Activated naive CD8-positive, alpha-beta T cell treated with anti-CD3 and anti-CD28 coated beads for 36 hours (primary cell): ENCODE data around the gene KCTD7. TPM values are rescaled to one million over a fixed set of nuclear protein-coding genes. Genes with fewer than 3 reads are reported as not detected.
"Not testable (repeated sequence)": the region's sequence is repeated elsewhere in the genome, so short reads cannot be mapped to it uniquely, and the experiment has no call there.

Experiments used
- DNase-seq: peaks from one replicate; pipeline ENCODE4 v3.0.0; 2021
- H3K27ac Mint-ChIP-seq: one replicate; pipeline ENCODE4 v1.8.0; 2022; ENCODE audit warnings: mild to moderate bottlenecking, moderate library complexity, mixed read lengths
- H3K27me3 Mint-ChIP-seq: one replicate; pipeline ENCODE4 v1.8.0; 2022; ENCODE audit warnings: mild to moderate bottlenecking, mixed read lengths
- H3K36me3 Mint-ChIP-seq: one replicate; pipeline ENCODE4 v1.8.0; 2021; ENCODE audit warnings: mild to moderate bottlenecking, mixed read lengths
- H3K4me1 Mint-ChIP-seq: one replicate; pipeline ENCODE4 v1.8.0; 2021; ENCODE audit warnings: mixed read lengths
- H3K4me3 Mint-ChIP-seq: one replicate; pipeline ENCODE4 v1.8.0; 2022; ENCODE audit warnings: mild to moderate bottlenecking, moderate library complexity, mixed read lengths
- H3K9me3 Mint-ChIP-seq: one replicate; pipeline ENCODE4 v1.8.0; 2022; ENCODE audit warnings: mixed read lengths
- total RNA-seq, 2 experiments: library from RNA; stranded (reverse); gene quantifications; one replicate each; pipeline ENCODE4 v1.2.3, GENCODE V29; 2021

KCTD7 gene
- total RNA-seq, 2 experiments from 2014 or later = 3.5 to 4.3 TPM

DNA sequence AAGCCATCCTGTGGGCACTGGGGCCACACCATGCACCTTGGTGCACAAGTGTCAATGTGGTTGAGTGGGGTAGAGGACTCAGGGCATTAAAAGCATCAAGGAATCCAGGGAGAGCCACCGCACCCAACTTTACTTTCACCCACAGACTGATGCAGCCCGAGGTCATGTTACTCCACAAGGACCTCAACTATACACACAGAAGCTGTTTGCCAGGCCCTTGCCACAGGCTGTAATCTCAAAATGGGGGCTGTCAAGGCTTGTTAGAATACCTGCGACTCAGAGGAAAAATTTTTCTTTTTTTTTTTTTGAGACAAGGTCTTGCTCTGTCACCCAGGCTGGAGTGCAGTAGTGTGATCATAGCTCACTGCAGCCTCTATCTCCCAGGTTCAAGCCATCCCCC, 26.5 kb upstream of the KCTD7 start:
- H3K4me3 Mint-ChIP-seq = no peak overlapping the region

DNA sequence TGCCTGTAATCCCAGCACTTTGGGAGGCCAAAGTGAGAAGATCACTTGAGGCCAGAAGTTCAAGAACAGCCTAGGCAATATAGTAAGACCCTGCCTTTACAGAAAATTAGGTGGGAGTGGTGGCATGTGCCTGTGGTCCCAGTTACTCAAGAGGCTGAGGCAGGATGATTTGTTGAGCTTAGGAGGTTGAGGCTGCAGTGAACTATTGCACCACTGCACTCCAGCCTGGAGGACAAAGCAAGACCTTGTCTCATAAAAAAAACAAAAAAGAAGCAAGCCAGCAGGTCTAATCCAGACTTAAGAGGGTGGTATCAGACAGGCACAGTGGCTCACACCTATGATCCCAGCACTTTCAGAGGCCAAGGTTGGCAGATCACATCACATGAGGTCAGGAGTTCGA, 24.5 kb upstream of the KCTD7 start:
- Mint-ChIP-seq H3K9me3 (no peaks in the 10 kb centered on the region), H3K4me3 (no peak overlapping the region), H3K27me3 (no peaks in the 10 kb centered on the region), H3K27ac (no peak overlapping the region), H3K36me3 (no peaks in the 10 kb centered on the region), H3K4me1 (no peaks in the 10 kb centered on the region)
- no peak for DNase-seq

More for the DNA sequence above, 26.5 kb upstream of the KCTD7 start:
- Mint-ChIP-seq H3K36me3 (no peaks in the 10 kb centered on the region), H3K9me3 (no peaks in the 10 kb centered on the region), H3K27me3 (no peaks in the 10 kb centered on the region), H3K27ac (no peak overlapping the region), H3K4me1 (no peaks in the 10 kb centered on the region)
- no peak for DNase-seq

DNA sequence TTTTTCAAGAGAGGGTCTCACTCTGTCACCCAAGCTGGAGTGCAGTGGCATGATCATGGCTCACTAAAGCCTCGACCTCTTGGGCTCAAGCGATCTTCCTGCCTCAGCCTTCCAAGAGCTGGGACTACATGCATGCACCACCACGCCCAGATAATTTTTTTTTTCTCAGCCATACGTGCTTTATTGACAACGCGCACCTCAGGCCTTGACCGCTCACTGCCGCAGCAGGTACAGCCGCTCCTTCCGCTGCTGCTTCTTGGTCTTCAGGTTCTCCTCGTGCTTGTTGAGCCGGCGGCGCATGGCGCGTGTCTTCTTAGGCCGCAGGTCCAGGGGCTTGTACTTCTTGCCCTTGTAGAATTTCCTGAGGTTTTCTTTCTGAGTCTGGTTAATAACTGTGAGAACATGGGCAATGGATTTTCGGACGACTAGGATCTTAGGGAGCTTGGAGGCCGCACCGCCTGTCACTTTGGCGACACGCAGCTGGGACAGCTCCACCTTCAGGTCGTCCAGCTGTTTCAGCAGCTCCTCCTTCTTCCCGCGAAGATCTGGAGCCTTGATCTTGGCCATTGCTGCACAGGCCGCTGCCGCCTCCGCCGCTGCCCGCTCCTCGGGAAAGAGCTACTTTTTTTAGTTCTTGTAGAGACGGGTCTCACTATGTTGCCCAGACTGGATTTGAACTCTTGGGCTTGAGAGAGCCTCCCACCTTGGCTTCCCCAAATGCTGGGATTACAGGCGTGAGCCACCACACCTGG, 22.0 kb upstream of the KCTD7 start:
- H3K27me3 Mint-ChIP-seq, H3K4me3 Mint-ChIP-seq, H3K9me3 Mint-ChIP-seq, H3K27ac Mint-ChIP-seq, H3K4me1 Mint-ChIP-seq, DNase-seq, H3K36me3 Mint-ChIP-seq: not testable (repeated sequence)

DNA sequence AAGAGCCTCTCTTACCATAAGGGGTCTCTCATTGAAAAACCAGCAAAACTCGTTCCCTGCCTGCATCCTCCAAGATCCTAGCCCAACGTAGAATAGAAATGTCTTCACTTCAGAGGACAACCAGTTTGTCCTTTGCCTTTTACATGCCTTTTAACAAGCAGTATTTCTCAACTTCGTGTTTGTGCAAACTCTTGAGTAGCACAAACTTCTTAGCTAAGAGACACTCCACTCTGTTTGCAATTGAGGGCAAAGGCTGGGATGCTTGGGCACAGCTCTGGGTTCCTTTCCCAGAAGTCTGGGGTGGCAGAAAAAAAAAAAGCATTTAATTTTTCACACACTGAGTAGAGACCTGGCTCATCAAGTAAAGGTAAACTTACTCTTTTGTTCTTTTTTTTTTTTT, 19.5 kb upstream of the KCTD7 start:
- Mint-ChIP-seq H3K4me3 (no peak overlapping the region), H3K27ac (no peak overlapping the region), H3K36me3 (no peaks in the 10 kb centered on the region), H3K27me3 (no peaks in the 10 kb centered on the region), H3K9me3 (no peaks in the 10 kb centered on the region), H3K4me1 (no peaks in the 10 kb centered on the region)
- DNase-seq = no peak

DNA sequence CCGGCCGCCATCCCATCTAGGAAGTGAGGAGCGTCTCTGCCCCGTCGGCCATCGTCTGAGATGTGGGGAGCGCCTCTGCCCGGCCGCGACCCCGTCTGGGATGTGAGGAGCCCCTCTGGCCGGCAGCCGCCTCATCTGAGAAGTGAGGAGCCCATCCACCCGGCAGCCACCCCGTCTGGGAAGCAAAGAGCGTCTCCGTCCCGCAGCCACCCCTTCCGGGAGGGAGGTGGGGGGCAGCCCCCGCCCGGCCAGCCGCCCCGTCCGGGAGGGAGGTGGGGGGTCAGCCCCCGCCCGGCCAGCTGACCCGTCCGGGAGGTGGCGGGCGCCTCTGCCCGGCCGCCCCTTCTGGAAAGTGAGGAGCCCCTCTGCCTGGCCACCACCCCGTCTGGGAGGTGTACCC, 14.1 kb upstream of the KCTD7 start:
- H3K4me1 Mint-ChIP-seq, H3K27ac Mint-ChIP-seq, H3K36me3 Mint-ChIP-seq, DNase-seq, H3K27me3 Mint-ChIP-seq, H3K9me3 Mint-ChIP-seq, H3K4me3 Mint-ChIP-seq: not testable (repeated sequence)

DNA sequence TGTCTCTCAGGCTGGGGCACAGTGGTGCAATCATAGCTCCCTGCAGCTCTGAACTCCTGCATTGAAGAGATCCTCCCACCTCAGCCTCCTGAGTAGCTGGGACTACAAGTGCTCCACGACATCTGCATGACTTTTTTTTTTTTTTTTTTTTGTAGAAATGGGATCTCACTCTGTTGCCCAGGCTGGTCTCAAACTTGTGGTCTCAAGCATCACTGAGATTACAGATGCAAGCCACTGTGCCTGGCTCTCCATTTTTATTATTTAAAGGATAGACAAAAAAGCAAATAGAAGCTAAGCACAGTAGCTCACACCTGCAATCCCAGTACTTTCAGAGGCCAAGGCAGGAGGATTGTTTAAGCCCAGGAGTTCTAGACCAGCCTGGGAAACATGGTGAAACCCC, 13.0 kb upstream of the KCTD7 start:
- no peak overlapping the region for H3K4me3 Mint-ChIP-seq
- no peaks in the 10 kb centered on the region for H3K4me1 Mint-ChIP-seq

DNA sequence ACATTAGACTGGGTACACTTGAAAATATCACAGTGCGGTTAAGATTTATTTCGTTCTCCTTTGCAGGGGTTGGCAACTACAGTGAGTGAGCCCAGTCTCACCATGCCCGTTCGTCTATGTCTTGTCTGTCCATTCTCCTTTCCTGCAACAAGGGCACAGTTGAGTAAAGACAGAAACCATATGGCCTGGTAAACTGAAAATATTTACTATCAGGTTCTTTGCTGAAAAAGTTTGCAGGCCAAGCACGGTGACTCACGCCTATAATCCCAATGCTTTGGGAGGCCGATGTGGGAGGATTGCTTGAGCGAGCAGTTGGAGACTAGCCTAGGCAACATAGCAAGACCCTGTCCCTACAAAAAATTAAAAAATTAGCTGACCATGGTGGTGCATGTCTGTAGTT, 11.4 kb upstream of the KCTD7 start:
- H3K36me3 Mint-ChIP-seq = no peaks in the 10 kb centered on the region
- no peak for DNase-seq
- no peaks in the 10 kb centered on the region for H3K9me3 Mint-ChIP-seq
- no peak overlapping the region for H3K4me3 Mint-ChIP-seq
- no peaks in the 10 kb centered on the region for H3K27me3 Mint-ChIP-seq
- H3K27ac Mint-ChIP-seq = no peak overlapping the region
- no peaks in the 10 kb centered on the region for H3K4me1 Mint-ChIP-seq

More for the DNA sequence above, 13.0 kb upstream of the KCTD7 start:
- no peak overlapping the region for H3K27ac Mint-ChIP-seq
- no peaks in the 10 kb centered on the region for H3K9me3 Mint-ChIP-seq
- DNase-seq = no peak
- H3K36me3 Mint-ChIP-seq = no peaks in the 10 kb centered on the region
- H3K27me3 Mint-ChIP-seq = no peaks in the 10 kb centered on the region

DNA sequence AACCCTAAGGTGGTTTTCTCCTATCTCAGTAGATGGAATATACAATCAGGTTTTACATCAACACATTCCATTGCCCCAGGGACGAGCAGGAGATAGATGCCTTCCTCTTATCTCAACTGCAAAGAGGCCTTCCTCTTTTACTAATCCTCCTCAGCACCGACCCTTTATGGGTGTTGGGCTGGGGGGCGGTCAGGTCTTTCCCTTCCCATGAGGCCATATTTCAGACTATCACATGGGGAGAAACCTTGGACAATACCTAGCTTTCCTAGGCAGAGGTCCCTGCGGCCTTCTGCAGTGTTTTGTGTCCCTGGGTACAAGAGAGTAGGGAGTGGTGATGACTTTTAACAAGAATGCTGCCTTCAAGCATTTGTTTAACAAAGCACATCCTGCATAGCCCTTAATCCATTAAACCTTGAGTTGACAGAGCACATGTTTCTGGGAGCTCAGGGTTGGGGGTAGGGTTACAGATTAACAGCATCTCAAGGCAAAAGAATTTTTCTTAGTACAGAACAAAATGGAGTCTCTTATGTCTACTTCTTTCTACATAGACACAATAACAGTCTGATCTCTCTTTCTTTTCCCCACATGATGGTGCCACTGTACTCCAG, 9.2 kb upstream of the KCTD7 start:
- not testable (repeated sequence) for H3K36me3 Mint-ChIP-seq, H3K27me3 Mint-ChIP-seq, H3K4me1 Mint-ChIP-seq, H3K27ac Mint-ChIP-seq, DNase-seq, H3K4me3 Mint-ChIP-seq, H3K9me3 Mint-ChIP-seq

DNA sequence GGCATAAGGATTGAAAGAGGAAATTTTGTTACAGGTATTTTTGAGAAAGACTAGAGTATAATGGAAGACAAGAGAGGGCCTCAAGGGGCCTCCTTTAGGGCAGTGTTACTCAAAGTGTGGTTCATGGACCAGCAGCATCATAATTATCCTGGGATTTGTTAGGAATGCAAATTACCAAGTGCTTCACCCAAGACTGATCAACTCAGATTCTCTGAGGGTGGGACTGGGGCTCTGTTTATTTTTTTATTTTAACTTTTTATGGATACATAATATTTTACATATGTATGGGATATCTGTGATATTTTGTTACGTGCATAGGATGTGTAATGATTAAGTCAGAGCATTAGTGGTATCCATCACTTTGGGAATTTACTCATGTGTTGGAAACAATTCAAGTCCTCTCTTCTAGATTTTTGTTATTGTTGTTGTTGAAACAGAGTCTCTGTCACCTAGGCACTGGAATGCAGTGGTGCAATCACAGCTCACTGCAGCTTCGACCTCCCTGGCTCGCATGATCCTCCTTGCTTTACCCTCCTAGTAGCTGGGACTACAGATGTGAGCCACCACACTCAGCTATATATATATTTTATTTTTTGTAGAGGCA, 2.2 kb upstream of the KCTD7 start:
- Mint-ChIP-seq H3K9me3 (peaks cover 3% of the 10 kb centered on the region), H3K27me3 (no peaks in the 10 kb centered on the region), H3K36me3 (peaks cover 6% of the 10 kb centered on the region), H3K4me1 (peaks cover 24% of the 10 kb centered on the region), H3K27ac (no peak overlapping the region), H3K4me3 (no peak overlapping the region)
- no peak for DNase-seq

DNA sequence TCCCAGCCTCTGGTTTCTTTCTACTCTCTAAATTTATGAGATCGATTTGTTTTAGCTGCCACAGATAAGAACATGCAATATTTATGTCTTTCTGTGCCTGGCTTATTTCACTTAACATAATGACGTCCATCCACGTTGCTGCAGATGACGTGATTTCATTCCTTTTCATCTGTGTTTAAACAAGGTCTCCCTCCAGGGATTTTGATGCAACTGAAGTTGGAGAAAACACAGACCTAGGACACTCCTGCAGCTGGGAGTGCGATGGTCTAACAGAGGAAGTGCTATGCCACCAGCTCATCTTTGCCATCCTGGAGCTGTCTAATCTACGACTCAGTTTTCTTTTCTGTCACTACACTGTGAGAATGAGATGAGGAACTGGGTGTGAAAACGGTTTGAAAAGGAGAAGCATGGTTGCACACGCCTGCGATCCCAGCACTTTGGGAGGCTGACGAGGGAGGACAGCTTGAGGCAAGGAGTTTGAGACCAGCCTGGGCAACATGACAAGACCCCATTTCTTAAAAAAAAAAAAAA, 1.5 kb upstream of the KCTD7 start:
- DNase-seq = no peak
- H3K4me3 Mint-ChIP-seq = peak overlapping the region; percentile 64
- peaks cover 31% of the 10 kb centered on the region for H3K4me1 Mint-ChIP-seq
- H3K27me3 Mint-ChIP-seq = no peaks in the 10 kb centered on the region
- H3K9me3 Mint-ChIP-seq = peaks cover 3% of the 10 kb centered on the region
- H3K36me3 Mint-ChIP-seq = peaks cover 6% of the 10 kb centered on the region
- H3K27ac Mint-ChIP-seq = no peak overlapping the region

DNA sequence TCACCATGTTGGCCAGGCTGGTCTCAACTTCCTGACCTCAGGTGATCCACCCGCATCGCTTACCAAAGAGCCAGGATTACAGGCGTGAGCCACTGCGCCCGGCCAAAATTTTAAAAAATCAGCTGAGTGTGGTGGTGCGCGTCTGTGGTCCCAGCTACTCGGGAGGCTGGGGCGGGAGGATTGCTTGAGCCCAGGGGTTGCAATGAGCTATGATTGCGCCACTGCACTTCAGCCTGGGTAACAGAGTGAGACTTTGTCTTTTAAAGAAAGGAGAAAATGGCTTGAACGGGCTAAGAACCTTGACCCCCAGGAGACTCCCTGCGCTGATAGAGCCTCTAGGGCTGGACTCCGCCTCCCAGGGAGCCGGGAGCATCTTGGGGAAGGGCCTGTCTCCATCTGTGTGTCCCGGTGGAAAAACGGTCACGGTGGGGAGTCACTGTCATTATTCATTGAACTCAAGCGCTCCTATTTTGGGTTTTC, 760 bp upstream of the KCTD7 start:
- peak; percentile 12 for DNase-seq
- peaks cover 10% of the 10 kb centered on the region for H3K36me3 Mint-ChIP-seq
- peaks cover 3% of the 10 kb centered on the region for H3K9me3 Mint-ChIP-seq
- peaks cover 34% of the 10 kb centered on the region for H3K4me1 Mint-ChIP-seq
- H3K4me3 Mint-ChIP-seq = peak overlapping the region; percentile 84
- peak overlapping the region; percentile 81 for H3K27ac Mint-ChIP-seq
- H3K27me3 Mint-ChIP-seq = no peaks in the 10 kb centered on the region

DNA sequence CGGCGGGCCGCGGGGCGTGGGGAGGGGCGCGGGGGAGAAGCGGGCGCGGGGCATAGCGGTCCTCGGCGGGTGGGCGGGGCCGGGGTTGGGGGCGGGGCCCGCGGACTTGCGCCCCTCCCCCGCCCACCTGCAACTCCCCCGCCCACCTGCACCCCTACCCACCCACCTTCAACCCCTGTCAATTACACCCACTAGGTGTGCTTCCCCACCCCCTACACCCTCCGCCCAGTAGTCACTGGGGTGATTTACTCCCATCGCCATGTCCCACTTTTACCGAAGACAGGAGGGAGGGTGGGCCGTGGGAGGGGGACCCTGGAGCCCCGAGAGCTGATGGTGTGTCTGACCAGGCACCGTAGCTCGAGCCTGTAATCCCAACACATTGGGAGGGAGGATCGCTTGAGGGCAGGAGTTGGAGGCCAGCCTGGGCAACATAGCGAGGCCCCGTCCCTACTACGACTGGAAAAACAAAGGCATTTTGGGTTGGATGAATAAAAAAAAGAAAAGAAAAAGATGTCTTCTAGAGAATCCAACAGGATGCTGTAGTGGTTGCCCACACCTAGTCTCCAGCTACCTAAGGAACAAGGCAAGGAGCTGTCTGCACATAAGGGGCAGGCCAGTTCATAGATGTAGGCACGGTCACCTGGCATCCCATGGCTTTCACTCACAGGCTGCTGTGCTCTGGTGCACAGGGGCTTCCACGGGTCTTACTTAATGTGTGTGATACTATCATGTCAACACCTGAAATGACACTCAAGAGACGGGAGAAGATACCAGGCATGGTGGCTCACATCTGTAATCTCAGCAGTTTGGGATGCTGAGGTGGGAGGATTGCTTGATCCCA, 761 bp downstream of the KCTD7 start:
- H3K4me1 Mint-ChIP-seq = peaks cover 34% of the 10 kb centered on the region
- no peaks in the 10 kb centered on the region for H3K27me3 Mint-ChIP-seq
- H3K27ac Mint-ChIP-seq = no peak overlapping the region
- H3K4me3 Mint-ChIP-seq = peak overlapping the region; percentile 77
- H3K9me3 Mint-ChIP-seq = peaks cover 3% of the 10 kb centered on the region
- DNase-seq = no peak
- H3K36me3 Mint-ChIP-seq = peaks cover 15% of the 10 kb centered on the region

DNA sequence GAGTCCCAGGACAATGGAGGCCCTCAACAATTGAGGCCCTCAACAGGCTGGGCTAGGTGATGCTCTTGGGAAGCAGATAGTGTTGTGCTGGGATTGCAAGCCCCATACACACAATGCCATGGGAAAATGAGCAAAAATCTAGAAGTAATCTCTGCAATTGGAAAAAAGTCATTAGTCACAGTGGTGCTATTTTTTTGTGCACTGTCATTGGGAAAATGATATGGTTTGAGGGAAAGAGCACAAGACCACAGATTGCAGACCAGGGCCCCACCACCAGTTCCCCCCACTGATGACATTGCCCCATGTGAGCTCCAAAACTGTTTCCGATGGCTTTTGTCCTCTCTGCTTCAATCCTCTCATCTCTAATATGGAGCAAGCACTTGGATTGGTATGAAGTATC, 1.9 kb downstream of the KCTD7 start:
- peaks cover 3% of the 10 kb centered on the region for H3K9me3 Mint-ChIP-seq
- no peak for DNase-seq
- H3K4me1 Mint-ChIP-seq = peaks cover 34% of the 10 kb centered on the region
- H3K27me3 Mint-ChIP-seq = no peaks in the 10 kb centered on the region
- H3K36me3 Mint-ChIP-seq = peaks cover 15% of the 10 kb centered on the region
- peak overlapping the region; percentile 47 for H3K4me3 Mint-ChIP-seq
- H3K27ac Mint-ChIP-seq = peak overlapping the region; percentile 11

DNA sequence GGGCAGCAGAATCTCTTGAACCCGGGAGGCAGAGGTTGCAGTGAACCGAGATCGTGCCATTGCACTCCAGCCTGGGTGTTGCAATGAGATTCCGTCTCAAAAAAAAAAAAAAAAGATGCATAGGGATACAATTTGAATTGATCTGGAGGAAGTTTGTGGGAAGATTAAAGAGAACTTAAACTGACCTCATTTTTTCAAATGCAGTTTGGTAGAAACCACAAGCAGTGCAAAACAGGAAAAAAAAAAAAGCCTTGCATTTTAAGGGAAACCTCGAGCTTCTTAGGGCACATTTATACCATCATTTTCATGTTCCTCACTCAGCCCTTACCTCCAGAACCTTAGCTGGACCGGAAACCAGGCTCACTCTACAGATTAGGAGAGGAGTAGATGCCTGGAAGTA, 2.8 kb downstream of the KCTD7 start:
- H3K4me3 Mint-ChIP-seq = peak overlapping the region; percentile 47
- peaks cover 34% of the 10 kb centered on the region for H3K4me1 Mint-ChIP-seq
- no peak for DNase-seq

DNA sequence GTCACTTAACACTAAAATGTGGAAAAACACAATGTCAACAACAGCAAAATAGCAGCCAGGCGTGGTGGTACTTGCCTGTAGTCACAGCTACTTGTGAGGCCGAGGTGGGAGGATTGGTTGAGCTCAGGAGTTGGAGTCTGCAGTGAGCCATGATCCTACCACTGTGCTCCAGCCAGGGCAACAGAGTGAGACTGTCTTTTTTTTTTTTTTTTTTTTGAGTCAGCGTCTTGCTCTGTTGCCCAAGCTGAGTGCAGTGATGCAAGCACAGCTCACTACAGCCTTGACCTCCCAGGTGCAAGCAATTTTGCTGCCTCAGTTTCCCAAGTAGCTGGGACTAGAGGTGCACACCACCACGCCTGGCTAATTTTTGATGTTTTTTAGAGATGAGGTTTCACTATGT, 6.1 kb downstream of the KCTD7 start:
- Mint-ChIP-seq H3K4me1 (peaks cover 26% of the 10 kb centered on the region), H3K27ac (no peak overlapping the region)

More for the DNA sequence above, 2.8 kb downstream of the KCTD7 start:
- peaks cover 3% of the 10 kb centered on the region for H3K9me3 Mint-ChIP-seq
- no peaks in the 10 kb centered on the region for H3K27me3 Mint-ChIP-seq
- peaks cover 15% of the 10 kb centered on the region for H3K36me3 Mint-ChIP-seq
- H3K27ac Mint-ChIP-seq = peak overlapping the region; percentile 71

More for the DNA sequence above, 6.1 kb downstream of the KCTD7 start:
- no peak for DNase-seq
- Mint-ChIP-seq H3K9me3 (peaks cover 3% of the 10 kb centered on the region), H3K36me3 (peaks cover 19% of the 10 kb centered on the region), H3K4me3 (no peak overlapping the region), H3K27me3 (no peaks in the 10 kb centered on the region)
